NCI-H1694 treated with DMSO at 0.1 percent for 48 hours (cell line): Measurements from ENCODE around the gene C5orf47.

Experiments used
- DNase-seq: peaks from one replicate; lab custom pipeline; 2025; lab: John Stamatoyannopoulos, UW

C5orf47 gene, protein sequence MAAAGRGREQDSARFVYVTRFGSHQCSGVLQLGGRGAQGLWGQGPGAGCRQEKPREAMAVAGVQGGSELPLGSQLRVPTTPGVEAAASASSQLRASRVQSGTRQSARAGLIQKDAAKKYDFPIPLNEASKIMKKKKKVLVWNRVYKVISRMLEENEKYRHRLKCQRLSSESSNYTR

DNA sequence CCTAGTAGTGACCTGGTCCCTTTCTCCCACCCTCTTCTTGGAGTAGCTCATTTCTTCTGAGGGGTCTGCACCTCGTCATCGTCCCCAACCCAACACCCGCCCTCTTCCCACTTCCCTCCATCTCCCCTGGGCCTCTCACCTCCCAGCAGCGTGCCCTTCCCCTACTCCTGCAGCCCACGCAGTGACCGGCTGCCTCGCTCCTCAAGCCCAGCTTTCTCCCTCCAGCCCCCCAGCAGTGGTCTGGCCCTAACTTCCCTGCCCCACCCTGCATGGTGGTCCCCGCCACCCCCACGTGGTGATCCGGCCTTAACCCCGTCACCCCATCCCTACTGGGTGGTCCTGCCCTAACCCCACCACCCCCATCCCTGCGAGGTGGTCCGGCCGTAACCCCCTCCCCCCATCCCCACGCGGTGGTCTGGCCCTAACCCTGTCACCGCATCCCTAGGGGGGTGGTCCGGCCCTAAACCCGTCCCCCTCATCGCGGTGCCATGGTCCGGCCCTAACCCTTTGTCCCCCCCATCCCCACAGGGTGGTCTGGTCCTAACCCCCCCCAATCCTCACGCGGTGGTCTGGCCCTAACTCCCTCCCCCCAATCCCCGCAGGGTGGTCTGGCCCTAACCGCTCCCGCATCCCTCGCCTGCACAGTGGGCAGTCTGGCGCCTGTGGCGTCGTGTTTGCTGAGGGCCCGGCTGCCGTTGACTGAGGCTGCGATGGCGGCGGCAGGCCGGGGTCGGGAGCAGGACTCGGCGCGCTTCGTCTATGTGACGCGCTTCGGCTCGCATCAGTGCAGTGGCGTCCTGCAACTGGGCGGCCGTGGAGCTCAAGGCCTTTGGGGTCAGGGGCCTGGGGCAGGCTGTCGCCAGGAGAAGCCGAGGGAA is at the start of gene C5orf47:
C5orf47 (plus strand) TSS at position 617 of the 878 bp plus-strand sequence; CDS start at position 711, 94 bp downstream.
- no peak for DNase-seq

DNA sequence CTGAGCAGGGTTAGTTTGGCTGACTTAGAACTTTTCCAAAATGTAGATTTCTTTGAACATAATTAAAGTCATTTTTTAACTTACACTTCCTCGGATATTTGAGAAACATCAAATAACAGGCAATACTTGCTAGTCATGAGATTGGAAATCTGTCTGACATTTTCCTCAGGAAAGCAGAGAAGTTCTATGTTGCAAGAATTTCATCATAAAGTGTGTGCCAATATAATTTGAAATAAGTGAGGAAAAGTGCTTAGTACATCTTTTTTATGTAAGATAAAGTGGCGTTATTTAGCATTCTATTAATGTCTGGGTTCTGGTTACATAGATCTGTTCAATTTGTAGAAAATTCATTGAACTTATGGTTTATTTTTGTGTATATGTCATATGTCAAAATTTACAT is 48.7 kb upstream of the C5orf47 start:
- no peak for DNase-seq

DNA sequence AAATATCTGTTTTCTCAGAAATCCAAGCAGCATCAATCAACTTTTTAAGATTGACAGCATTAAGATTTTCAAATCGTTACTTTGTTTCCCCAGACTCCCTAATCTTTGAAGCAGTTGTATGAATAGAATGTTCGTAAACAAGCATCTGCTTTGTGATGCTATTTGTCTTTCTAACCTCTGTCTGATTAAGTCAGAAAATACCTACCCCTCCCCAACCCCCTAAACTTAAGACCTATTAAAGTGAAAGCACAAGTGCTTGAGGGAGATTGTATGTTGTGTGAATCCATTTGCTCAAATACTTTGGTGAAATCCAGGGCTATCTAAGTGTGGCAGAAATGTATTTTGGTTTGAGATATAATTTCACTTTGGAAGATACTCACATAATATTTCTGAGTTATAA is 47.9 kb upstream of the C5orf47 start:
- no peak for DNase-seq

DNA sequence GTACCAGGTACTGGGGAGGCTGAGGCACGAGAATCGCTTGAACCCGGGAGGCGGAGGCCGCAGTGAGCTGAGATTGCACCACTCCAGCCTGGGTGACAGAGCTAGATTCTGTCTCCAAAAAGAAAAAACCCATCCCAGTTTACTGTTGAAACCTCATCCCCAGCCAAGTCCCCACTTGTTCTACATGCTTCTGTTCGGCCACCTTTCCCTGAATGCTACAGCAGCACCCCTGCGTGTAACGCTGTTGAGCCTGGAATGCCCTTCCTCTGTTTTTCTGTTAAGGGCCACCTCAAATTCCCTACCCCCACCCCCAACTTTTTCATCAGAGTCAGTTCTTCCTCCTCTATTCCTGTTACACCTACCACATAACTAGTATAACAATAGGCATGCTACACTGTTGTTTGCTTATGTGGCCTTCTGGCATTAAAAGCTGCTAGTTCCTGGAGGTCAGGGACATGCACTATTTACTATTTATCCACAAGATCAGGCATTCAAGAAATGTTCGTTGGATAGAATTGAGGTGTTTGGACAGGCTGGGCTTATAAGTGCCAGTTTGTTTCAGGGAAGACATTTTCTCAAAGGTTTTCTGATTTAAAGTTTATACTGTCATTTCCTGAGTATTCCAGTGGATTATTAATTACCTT is 47.1 kb upstream of the C5orf47 start:
- DNase-seq = no peak

DNA sequence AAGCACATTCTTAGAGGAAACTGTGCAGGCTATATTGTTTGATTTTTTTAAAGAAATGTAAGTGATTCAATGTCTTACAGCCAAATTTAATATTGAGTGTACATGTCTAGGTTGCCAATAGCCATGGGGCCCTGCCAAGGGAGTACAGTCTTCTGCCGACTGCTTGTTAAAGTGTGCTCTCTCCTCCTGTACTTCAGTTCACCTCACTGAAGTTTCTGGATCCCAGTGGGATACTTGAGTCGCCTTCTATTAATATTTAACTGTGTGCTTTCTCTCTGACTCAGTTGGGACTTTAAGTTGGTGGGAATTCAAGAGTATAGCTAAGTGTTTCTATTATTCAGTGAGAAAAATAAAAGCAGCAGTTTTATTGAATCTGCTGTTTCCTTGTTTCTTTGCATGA is 44.5 kb upstream of the C5orf47 start:
- DNase-seq = no peak

DNA sequence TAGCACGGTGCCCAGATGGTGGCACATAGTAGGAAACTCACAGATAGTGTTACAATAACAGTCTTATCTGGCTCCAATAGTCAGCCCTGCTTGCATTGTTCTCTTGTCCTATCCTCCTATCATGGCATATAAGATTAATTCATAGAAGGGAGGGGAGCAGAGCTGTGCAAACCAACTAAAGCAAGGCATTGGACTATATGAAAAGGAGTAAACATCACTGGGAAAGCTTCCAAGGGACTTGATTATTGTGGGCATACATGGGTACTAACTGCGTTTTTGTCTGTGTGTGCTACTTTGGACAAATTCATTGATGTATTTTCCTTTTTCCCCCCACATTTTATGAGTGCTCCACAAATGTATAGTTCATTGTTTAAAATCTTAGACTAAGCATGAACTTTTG is 43.8 kb upstream of the C5orf47 start:
- DNase-seq = no peak

DNA sequence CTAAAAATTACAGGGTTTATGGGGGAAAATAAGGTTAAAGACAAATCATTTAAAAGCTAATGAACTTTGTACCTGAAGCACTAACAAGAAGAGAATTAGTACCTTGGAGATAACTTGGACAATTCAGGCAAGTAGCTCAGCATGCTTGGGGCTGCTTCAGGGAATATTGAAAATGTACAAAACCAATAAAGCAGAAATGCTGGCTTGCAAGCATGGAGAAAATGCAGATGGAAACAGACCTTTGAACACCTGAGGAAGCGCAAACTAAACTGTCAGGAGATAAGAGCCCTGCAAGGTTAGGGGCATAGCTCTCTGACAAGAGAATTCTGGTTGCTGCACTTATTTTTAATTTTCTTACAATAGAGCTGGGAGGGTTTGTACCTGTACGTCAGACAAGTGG is 42.6 kb upstream of the C5orf47 start:
- DNase-seq = no peak

DNA sequence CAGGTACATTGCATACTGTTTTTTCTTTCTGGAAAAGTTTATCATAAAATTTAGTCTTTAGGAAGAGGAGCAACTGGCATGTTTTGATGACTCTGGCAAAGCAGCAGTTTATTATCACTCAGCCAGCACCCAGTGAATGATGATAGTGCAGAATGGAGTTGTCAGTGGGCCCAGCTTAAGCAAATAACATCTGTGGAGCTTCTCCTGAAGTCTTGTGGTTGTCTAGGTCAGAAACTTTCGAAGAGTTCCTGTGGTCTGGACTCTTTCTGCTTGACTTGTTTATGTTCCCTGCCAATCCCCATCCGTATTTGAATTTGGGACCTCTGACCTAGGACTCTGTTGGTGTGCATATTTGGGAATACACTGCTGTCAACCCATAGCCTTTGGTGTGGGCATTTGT is 38.1 kb upstream of the C5orf47 start:
- DNase-seq = no peak

DNA sequence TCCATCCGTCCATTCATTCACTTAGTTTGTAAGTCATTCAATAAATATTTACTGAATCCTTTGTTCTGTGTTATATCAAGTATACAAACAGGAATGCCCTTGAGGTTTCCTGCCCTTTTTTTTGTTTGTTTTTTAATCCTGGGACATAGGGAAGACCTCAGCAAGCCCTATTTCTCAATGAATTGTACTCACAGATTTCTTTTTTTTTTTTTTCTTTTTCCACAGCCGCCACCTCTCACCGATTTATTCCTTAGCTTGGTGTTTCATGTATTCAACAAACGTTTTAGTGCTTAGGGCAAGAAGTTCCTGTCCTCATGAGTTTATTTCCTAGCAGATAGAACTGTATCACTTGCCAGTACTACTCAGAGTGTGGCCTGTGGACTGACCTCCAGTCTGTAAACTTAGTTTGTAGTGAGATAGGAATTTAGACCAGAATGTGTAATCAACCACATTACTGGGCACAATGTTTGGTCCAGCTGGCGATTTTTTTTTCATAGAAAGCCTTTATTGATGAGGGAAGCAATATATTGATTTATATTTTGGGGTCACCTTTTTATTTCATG is 35.4 kb upstream of the C5orf47 start:
- no peak for DNase-seq

DNA sequence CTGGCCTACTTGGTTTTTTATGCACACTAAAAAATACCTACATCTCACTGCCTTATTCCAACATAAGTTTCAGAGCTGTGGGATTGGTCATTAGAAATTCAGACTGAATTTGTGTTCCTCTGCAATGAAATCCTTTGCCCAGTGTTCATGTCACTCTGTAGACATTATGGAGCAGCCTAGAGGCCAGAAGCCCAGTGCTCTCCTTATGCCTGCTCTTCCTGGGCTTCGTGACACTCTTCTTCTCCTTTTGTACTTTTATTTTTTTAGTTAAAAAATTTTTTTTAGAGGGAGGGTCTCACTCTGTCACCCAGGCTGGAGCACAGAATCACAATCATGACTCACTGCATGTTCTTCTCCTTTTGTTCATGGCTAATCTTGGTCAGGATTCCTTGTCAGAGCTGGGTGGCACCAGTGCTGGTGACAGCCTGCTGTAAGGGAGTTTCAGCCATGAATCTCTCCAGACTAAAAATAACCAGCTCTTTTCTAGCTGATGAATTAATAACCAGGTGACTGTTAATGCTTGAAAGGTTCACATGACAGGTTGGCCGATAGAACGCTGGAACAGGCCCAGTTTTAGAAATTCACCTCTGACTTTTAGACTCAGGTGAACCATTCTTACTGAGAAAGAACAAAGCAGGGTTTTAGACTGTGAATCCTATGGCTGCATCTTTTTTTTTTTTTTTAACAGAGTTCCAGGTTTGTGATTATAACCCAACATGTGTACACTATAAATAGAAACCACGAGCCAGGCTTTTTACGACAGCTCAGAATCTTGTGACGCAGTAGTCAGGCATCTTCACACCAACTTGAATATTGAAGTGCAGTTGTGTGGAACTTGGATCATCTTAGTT is 34.1 kb upstream of the C5orf47 start:
- no peak for DNase-seq

DNA sequence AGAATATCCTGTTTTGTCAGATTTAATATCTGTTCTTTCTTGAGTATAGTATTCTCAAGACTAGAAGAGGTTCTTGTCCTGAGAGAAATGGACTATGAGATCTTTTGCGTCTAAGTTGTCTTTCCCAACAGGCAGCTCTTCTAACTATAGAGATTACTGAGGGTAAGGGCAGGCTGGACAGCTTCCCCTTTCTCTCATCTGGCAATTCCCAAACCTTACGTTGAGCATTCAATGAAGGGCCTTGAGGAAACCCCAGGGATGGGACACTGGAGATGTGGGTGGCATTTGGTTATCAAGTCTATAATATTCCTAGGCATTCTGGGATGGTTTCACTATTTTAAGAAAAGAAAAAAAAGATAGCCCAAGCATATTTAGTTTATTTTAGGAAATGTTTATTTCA is 28.0 kb upstream of the C5orf47 start:
- DNase-seq = no peak

DNA sequence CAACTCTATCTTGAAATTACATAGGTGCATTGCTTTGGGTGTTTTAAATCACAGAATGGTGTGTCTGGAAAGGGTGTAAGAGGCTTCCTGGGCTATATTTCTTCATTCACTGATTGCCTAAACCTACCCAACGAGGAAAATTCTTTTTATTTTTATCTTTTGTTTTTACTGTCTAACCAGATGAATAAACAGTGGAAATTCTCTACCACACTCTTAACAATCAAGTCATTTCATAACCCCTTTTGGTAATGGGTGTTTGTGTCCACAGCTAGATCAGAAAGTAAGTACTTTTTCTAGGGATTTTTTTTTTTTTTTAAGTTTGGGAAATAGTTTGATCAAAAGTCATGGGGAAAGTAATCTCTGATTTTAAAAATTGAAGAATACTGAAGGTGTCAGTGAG is 27.6 kb upstream of the C5orf47 start:
- DNase-seq = no peak

DNA sequence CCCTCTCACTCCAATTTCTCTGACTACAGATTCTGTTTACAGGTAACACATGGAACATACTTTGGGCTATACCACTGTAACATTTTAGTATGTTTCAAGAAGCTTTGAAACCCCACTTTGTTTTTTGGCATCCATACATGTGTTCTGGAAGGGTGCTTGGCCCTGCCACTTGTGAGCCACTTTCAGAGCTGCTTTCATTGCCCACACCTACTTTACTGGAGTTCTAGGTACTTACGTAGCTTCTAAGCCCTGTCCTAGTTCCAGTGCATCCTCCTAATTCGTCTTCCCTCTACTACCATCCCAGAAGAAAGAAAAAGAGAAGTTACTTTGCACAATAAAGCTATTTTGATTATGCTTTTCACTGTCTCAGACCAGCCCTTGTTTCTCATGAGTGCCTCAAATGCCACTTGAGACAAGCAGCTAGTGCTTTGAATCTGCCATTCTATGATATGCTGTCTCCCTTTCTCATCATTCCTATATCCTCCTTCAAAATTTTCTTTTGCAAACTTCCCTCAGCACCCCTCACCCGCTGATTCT is 26.5 kb upstream of the C5orf47 start:
- no peak for DNase-seq

DNA sequence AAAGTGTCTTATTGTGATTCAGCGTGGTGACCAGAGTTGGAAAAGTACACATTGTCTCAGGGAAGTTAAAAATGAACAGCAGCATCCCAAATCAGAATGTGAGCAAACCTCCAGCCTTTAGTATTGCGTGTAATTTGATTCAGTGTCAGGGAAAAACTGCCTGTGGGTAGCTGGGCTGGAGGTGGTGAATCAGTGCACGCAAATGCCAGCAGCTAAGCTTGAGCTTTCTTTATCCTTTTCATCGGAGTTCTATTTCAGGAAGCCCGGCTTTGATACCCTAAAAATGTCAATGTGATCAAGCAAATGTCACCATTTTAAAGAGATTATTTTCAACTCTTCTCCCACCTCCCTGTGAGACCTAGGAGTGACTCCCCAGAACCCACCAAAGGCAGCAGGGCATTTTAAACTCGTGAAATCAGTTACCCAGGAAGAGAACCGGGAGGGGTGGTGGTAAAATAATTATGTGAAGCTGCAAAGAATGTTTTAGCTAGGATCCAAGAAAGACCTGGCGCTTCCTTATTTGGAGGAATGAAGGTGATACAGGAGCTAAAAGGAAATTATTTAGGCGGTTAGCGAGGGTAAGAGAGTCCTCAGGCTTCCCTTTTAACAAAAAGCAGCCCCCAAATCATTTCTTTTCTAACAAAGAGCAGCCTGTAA is 25.7 kb upstream of the C5orf47 start:
- no peak for DNase-seq

DNA sequence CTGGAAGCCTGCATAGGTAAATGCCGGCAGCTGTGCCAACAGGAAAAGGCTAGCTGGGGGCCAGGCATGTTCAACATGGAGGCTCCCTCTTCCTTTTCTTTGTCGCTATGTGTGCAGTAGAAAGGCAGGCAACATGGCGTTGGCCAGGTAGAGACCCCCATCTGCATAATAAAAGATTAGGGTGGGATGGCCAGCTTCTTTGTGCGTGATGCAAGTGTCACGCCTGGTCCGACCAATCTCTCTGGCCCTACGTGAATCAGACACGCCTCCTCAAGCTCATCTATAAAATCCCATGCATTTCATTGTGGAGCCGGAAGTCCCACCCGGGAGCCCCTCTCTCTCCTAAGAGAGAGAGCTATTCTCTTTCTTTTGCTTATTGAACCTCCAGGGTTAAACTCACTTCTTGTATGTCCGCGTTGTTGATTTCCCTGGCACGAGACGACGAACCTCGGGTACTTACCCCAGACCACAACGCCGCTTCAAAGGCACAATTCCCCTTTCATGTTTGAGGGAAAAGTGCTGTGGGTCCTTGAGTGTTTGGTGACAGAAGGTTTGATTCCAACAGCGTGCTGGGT is 25.0 kb upstream of the C5orf47 start:
- DNase-seq = no peak

DNA sequence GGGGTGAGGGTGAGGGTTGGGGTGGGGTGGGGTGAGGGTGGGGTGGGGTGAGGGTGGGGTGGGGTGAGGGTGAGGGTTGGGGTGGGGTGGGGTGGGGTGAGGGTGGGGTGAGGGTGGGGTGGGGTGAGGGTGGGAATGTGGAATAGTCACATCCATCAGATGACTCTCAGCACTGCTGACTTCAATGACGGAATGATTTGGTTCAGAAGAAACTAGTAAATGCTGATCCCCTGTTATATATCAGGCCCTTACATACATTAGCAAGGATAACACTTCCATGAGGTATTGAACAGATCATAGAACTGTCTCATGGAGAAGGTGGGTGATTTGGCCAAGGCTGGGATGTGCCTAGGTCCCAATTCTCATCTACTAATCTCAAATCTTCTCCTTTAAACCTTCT is 24.5 kb upstream of the C5orf47 start:
- no peak for DNase-seq

DNA sequence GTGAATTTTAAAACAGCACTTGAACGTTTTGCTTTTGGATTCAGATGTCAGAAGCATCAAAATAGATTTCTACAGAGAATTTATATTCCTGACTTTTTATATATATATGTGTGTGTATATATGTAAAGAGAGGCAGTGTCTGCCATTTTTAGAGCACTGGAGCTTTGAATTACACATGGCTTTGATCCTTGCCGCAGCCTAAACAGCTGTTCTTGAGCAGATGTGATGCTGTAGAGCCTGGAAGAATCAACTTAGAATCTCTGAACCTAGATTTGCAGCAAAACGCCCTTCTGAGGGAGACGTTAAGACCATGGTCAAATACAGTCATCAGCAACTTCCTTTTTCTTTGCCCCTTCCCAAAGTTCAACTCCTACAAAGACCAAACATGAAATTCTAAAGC is 21.7 kb upstream of the C5orf47 start:
- DNase-seq = no peak

DNA sequence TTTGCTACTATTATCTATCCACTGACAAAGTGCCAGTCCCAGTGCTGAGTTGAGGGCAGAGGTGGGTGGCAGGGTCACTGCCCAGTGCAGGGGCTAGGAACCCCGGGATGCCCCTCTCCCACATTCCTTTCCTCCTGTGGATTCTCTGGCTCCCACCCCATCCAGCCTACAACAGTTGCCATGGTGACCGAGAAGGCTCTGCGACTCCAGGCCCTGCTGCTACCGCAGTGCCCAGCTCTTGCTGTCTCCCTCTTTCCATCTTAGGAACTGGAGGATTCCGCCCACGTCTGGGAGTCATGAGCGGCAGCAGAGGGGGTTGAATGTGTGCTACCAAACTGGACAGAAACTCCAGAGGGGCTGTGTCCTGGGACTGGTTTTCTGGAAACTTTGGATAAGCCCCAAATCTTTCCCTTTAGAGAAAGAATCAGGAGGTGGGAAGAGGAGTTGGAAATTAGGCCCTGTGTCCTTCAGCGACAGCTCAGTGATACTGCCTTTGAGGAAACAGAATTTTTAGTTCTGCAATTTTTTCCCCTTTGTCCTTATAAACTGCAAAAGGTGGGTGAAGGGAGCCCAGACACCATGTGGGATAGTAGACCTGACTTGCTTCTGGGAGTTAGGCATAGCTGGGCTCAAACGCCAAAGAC is 20.7 kb upstream of the C5orf47 start:
- DNase-seq = no peak

DNA sequence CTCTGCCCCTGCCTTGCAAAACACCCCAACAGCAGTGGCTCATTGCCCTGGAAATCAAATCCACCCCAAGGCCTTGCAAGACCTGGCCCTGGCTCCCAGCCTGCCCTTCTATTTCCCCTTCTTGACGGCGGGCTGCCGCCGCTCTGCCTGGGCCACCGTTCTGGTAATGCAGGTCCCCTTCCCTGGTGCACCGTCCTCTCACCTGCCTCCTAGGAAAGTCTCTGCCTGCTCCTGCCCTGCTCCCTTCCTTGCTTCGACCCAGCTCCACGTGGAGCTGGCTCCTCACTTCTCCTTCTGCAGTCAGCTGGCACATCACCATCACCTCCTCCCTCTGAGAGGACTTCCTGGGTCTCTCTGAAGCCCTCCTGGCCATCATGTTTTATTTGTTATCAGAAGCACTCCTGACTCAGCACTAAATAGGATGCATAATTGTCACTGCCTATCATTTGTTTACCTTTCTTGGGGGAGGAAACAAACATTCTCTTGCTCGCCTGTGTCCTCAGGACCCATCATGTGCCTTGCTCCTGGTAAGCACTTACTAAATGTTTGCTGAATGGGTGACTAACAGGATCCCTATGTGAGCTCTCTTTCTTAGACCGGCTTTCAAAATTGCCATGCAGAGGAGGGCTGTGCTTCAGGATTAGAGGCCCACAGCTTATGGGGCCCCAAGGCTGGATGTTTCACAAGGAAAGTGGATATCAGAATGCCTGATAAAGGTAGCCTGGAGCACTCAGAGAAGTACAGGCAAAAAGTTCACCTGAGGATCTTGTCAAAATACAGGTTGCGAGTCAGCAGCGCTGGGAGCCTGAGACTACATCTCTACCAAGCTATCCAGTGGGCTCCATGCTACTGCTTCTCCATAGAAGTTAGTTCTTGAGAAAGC is 19.6 kb upstream of the C5orf47 start:
- no peak for DNase-seq
